Measurements from ENCODE around the gene CD2.
A peak's percentile ranks its signal among the peaks of the same experiment; 100 is the strongest.

Gene CD2

GRCh38 chr1:116754198-116754977 lies at the start of gene CD2:
TSS of gene CD2 (plus strand) at chr1:116754430. CDS start at chr1:116754493, 63 bp downstream.
- peak; percentile 42 for DNase-seq (ENCODE audit: low read depth)
- no peak within 1 kb of the TSS for H3K4me3 ChIP-seq (ENCODE audit: low read depth, low read length)

GRCh38 chr1:116706123-116706522 lies 48.1 kb upstream of the CD2 start:
- TF ChIP-seq CTCF (IDR thresholded peaks at IDR 0.05; ENCODE audit: low read depth, low read length), result no peak
- no peak for DNase-seq (ENCODE audit: low read depth)
- H3K4me3 ChIP-seq (ENCODE audit: low read depth, low read length), result no peak overlapping the region

More at GRCh38 chr1:116754198-116754977, at the start of gene CD2:
- TF ChIP-seq POLR2A (IDR thresholded peaks at IDR 0.05; ENCODE audit: extremely low read depth, insufficient read length) (no peak), MAX (IDR thresholded peaks at IDR 0.05; ENCODE audit: low read depth, low read length) (peak; percentile 83)

GRCh38 chr1:116706841-116707240 lies 47.4 kb upstream of the CD2 start:
- TF ChIP-seq POLR2A (IDR thresholded peaks at IDR 0.05; ENCODE audit: extremely low read depth, insufficient read length) (no peak), MAX (IDR thresholded peaks at IDR 0.05; ENCODE audit: low read depth, low read length) (no peak), CTCF (IDR thresholded peaks at IDR 0.05; ENCODE audit: low read depth, low read length) (no peak), MYC (IDR thresholded peaks at IDR 0.05; ENCODE audit: low read depth, low read length) (no peak)
- H3K4me3 ChIP-seq (ENCODE audit: low read depth, low read length), result no peak overlapping the region
- DNase-seq (ENCODE audit: low read depth), result no peak

GRCh38 chr1:116708255-116708900 lies 45.9 kb upstream of the CD2 start:
- TF ChIP-seq MYC (IDR thresholded peaks at IDR 0.05; ENCODE audit: low read depth, low read length), result no peak
- no peak for TF ChIP-seq CTCF (IDR thresholded peaks at IDR 0.05; ENCODE audit: low read depth, low read length)
- no peak for TF ChIP-seq MAX (IDR thresholded peaks at IDR 0.05; ENCODE audit: low read depth, low read length)
- TF ChIP-seq POLR2A (IDR thresholded peaks at IDR 0.05; ENCODE audit: extremely low read depth, insufficient read length), result no peak
- DNase-seq (ENCODE audit: low read depth), result no peak
- no peak overlapping the region for H3K4me3 ChIP-seq (ENCODE audit: low read depth, low read length)

GRCh38 chr1:116709666-116710167 lies 44.5 kb upstream of the CD2 start:
- no peak for TF ChIP-seq MAX (IDR thresholded peaks at IDR 0.05; ENCODE audit: low read depth, low read length)
- TF ChIP-seq POLR2A (IDR thresholded peaks at IDR 0.05; ENCODE audit: extremely low read depth, insufficient read length), result no peak
- no peak for TF ChIP-seq CTCF (IDR thresholded peaks at IDR 0.05; ENCODE audit: low read depth, low read length)
- TF ChIP-seq MYC (IDR thresholded peaks at IDR 0.05; ENCODE audit: low read depth, low read length), result no peak
- no peak overlapping the region for H3K4me3 ChIP-seq (ENCODE audit: low read depth, low read length)
- no peak for DNase-seq (ENCODE audit: low read depth)

Measured in NB4 (cell line).